Esophagus muscularis mucosa (tissue), 4 donors: ENCODE data around the gene SOX1. TPM values are rescaled to one million over a fixed set of nuclear protein-coding genes. Genes with fewer than 3 reads are reported as not detected.

Experiments
- DNase-seq: peaks from one replicate; pipeline ENCODE4 v3.0.0-alpha.2; 2017; ENCODE audit errors: extremely low spot score
- H3K27ac ChIP-seq, 4 donors: fragments of 200-600 bp; sonication (generic); replicated peaks in 1 of 4; 1 replicate in 3 of 4; 2 replicates in 1 of 4; pipeline ENCODE4 v1.5.1; 2016 to 2019; ENCODE audit warnings: mild to moderate bottlenecking in 1 of 4
- H3K27me3 ChIP-seq, 4 donors: fragments of 200-600 bp; sonication (generic); one replicate each; pipeline versions ENCODE4 v1.5.1 to v1.6.0; 2016 to 2019
- H3K36me3 ChIP-seq, 4 donors: fragments of 200-600 bp; sonication (generic); one replicate each; pipeline ENCODE4 v1.5.1; 2016 to 2019
- H3K4me1 ChIP-seq, 4 donors: fragments of 200-600 bp; sonication (generic); one replicate each; pipeline ENCODE4 v1.5.1; 2016 to 2019
- H3K4me3 ChIP-seq, 4 donors: fragments of 200-600 bp; sonication (generic); 1 replicate in 2 of 4; 2 replicates in 2 of 4; pipeline ENCODE4 v1.5.1; 2016 to 2019; ENCODE audit warnings: mild to moderate bottlenecking in 4 of 4, moderate library complexity in 1 of 4
- H3K9me3 ChIP-seq, 4 donors: fragments of 200-600 bp; sonication (generic); 1 replicate in 3 of 4; 2 replicates in 1 of 4; pipeline ENCODE4 v1.5.1; 2016 to 2019
- EP300 ChIP-seq: sonication (generic); formaldehyde crosslinking; IDR thresholded peaks from one replicate; pipeline ENCODE4 v1.6.1; 2017; ENCODE audit warnings: antibody characterized with exemption
- POLR2A ChIP-seq: fragments of 450-650 bp; IDR thresholded peaks from one replicate; pipeline ENCODE4 v1.6.1; 2017; ENCODE audit warnings: antibody characterized with exemption, moderate library complexity, mild to moderate bottlenecking, low read depth
- POLR2AphosphoS5 ChIP-seq, 2 donors: sonication (generic); formaldehyde crosslinking; IDR thresholded peaks; one replicate each; pipeline ENCODE4 v1.6.1; 2017; ENCODE audit warnings: antibody characterized with exemption in 2 of 2
- WGBS: methylation state at CpG from one replicate; pipeline ENCODE4 v1.1.5; 2018; 5-methylcytosine and 5-hydroxymethylcytosine counted together
- intact Hi-C: fragments of 100-400 bp; cut with DNase I; formaldehyde crosslinking; loops from one replicate; pipeline ENCODE4 v1.15.1; 2023
- total RNA-seq, 4 donors: library from RNA; depleted of rRNA; stranded (reverse); fragments of >200 nt; gene quantifications; one replicate each; pipeline versions ENCODE4 v1.1.0 to v1.2.1, GENCODE V29; 2016
- TF ChIP-seq, protein P1 (sequence below), 3 experiments: fragments of 200-600 bp in 2 of 3; fragments of 450-650 bp in 1 of 3; sonication (generic) in 2 of 3; IDR thresholded peaks; one replicate each; pipeline ENCODE4 v1.5.1; 2017 to 2019; ENCODE audit warnings: antibody characterized with exemption in 3 of 3, mild to moderate bottlenecking in 2 of 3, moderate library complexity in 1 of 3

Gene SOX1
- total RNA-seq, 4 donors from 2014 or later, result under 0.01 to 0.17 TPM; not detected in 2

DNA sequence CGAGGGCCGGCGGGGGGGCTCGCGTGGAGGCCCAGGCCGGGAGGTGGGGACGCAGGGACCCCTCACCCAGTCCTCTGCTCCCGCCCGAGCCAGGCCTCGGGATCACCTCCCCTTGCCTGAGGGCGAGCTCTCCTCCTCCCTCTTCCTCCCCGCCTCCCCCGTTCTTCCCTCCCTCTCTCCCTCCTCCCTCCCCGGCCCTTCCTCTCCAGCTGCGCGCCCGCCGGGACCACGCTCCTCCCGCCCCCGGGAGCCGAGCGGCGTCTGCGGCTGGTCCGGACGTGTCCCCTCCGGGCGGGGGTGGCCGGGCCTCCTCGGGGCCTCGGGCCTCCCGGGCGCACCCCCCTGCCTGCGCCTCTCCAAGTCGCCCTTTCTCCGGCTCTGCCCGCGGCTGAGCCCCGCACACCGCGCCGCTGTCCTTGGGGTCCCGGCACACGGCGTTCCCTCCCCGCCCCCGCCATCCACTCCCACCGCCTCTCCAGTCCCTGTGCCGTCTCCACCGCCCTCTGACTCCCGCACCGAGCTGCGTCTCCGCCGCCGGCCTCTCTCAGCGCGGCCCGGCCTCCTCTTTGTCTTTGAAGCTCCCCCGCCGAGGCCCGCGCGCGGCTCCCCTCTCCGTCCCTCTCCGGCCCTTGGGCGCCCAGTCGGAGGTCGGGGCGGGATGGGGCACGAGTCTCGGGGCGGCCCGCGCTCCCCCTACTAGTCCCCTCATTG, 5.7 kb downstream of the SOX1 start:
- Histone ChIP-seq H3K27me3 (peaks cover 0 to 91% (median 56%) of the 10 kb centered on the region in 4 donors), H3K4me1 (peaks cover 20 to 36% (median 30%) of the 10 kb centered on the region in 4 donors), H3K9me3 (no peaks in the 10 kb centered on the region), H3K36me3 (no peaks in the 10 kb centered on the region), H3K4me3 (peak overlapping the region; percentile 30 to 46 (median 38)), H3K27ac (no peak overlapping the region)
- TF ChIP-seq POLR2AphosphoS5 (IDR thresholded peaks at IDR 0.05) (no peak), POLR2A (no peak), EP300 (no peak)
- TF ChIP-seq, protein P1, sequence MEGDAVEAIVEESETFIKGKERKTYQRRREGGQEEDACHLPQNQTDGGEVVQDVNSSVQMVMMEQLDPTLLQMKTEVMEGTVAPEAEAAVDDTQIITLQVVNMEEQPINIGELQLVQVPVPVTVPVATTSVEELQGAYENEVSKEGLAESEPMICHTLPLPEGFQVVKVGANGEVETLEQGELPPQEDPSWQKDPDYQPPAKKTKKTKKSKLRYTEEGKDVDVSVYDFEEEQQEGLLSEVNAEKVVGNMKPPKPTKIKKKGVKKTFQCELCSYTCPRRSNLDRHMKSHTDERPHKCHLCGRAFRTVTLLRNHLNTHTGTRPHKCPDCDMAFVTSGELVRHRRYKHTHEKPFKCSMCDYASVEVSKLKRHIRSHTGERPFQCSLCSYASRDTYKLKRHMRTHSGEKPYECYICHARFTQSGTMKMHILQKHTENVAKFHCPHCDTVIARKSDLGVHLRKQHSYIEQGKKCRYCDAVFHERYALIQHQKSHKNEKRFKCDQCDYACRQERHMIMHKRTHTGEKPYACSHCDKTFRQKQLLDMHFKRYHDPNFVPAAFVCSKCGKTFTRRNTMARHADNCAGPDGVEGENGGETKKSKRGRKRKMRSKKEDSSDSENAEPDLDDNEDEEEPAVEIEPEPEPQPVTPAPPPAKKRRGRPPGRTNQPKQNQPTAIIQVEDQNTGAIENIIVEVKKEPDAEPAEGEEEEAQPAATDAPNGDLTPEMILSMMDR (IDR thresholded peaks at IDR 0.05), result no peak
- intact Hi-C loops, result no loop called here
- no peak for DNase-seq
- WGBS, result 3% methylated on average over 14 of the region's 77 CpGs

DNA sequence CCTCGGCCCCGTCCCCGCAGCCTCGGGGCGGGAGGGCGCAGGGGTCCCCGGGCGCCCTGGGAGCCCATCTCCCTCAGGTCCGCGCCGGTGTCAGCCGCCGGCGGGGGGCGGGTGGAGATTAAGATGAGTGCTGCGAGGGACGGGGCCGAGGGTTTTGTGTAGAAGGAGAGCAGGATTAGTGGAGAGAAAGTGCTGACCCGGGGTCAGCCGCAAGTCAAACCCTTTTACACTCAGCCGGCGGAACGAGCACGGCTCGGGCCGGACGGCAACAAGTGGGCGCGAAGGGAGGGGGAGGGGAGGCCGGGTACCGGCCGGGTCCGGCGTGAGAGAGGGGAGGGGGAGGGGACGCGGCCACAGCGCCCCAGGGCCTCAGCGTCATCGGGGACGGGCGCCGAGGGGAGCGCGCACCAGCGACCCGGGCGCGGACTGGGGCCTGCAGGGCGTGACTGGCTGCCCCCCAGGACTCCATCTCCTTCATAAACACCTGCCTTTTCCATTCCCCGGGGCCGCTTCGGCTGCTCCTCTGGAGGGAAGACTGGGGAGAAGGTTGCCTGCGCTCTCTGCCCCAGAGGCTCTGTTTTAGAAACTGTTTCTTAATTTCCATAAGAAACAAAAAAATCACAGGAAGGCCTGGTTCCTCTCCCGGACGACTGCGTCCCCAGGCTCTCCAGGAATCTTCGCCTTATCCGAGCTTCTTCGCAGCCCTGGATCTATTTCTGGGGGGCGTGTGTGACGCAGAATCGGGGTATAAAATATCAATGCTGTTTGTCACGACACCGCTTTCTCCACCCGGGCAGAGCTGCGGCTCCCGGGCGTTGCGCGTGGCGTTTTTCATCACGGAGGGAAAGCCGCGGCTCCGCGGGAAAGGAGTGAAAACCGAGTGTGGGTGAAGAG, 6.5 kb downstream of the SOX1 start:
- intact Hi-C loops, result no loop called here
- peak overlapping the region; percentile 30 to 46 (median 38) for H3K4me3 ChIP-seq
- H3K4me1 ChIP-seq, result peaks cover 20 to 29% (median 28%) of the 10 kb centered on the region in 4 donors
- 7% methylated on average over 45 of the region's 77 CpGs for WGBS
- no peaks in the 10 kb centered on the region for H3K36me3 ChIP-seq
- TF ChIP-seq POLR2AphosphoS5 (IDR thresholded peaks at IDR 0.05) (no peak), POLR2A (no peak), EP300 (no peak)
- TF ChIP-seq, protein P1 (IDR thresholded peaks at IDR 0.05), result no peak
- DNase-seq, result no peak
- H3K27ac ChIP-seq, result no peak overlapping the region
- H3K9me3 ChIP-seq, result no peaks in the 10 kb centered on the region
- H3K27me3 ChIP-seq, result peaks cover 0 to 92% (median 62%) of the 10 kb centered on the region in 4 donors

DNA sequence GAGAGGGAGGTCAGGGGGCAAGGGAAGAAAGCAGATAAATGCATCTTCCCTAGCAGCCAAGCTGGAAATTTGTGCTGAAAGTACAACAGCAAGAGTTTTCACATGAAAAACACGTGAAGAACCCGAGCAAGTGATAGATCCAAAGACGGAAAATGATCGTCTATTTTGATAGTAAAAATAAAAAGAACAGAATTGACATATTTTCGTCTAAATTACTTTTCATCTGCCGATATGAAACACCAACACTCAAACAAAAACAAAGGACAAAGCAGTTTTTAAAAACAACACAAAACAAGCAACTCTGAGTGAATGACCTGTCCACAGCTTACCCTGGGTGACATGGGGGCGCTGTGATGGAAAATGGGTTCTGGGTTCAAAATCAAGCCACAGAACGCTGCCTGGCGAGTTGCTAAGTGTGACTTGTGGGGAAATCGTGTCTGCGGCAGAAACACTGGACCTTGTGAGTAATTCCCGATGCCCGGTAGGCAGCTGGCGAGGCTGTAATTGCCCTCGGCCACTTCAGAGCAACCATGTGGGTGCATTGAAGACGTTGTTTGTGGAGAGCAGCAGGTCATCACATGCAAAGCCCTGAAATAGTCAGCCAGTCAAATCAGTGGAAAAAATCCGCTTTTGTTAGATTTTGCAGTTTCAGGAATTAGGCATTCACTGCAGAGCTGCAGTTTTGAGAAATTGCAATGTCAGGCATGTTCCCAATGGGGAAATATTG, 7.4 kb downstream of the SOX1 start:
- Histone ChIP-seq H3K27me3 (peaks cover 0 to 92% (median 56%) of the 10 kb centered on the region in 4 donors), H3K36me3 (no peaks in the 10 kb centered on the region), H3K4me1 (peaks cover 18 to 22% (median 21%) of the 10 kb centered on the region in 4 donors), H3K4me3 (no peak overlapping the region), H3K27ac (no peak overlapping the region), H3K9me3 (no peaks in the 10 kb centered on the region)
- intact Hi-C loops, result no loop called here
- DNase-seq, result no peak
- TF ChIP-seq, protein P1 (IDR thresholded peaks at IDR 0.05), result no peak
- TF ChIP-seq POLR2A, result no peak
- TF ChIP-seq POLR2AphosphoS5 (IDR thresholded peaks at IDR 0.05), result no peak
- TF ChIP-seq EP300, result no peak
- WGBS, result 15% methylated on average over 17 of the region's 17 CpGs

DNA sequence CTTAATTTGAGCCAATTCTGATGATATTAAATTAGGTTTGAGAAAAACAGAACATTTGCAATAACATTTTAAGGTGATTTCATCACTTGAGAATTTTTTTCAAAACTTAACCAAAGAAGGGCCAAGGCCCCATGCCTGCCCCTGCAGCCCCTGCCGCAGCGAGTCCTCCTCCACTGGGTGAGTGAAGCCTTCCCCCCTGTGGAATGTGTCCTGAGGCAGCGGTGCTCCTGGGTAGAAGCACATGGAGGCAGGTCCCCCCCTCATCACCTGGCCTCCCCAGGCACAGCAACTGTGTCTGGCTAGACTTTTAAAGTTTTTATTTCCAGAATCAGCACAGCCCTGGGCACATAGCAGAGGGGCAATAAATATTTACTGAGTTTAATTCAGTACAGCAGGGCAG, 10.8 kb downstream of the SOX1 start:
- intact Hi-C loops, result no loop called here
- Histone ChIP-seq H3K4me1 (peaks cover 12 to 14% (median 13%) of the 10 kb centered on the region in 4 donors), H3K9me3 (peaks cover 0 to 3% (median 0%) of the 10 kb centered on the region in 4 donors), H3K36me3 (no peaks in the 10 kb centered on the region), H3K4me3 (no peak overlapping the region), H3K27me3 (peaks cover 0 to 74% (median 30%) of the 10 kb centered on the region in 4 donors), H3K27ac (no peak overlapping the region)
- WGBS, result 24% methylated on average over 3 of the region's 3 CpGs
- no peak for TF ChIP-seq POLR2AphosphoS5 (IDR thresholded peaks at IDR 0.05)
- no peak for TF ChIP-seq EP300
- TF ChIP-seq POLR2A, result no peak
- TF ChIP-seq, protein P1 (IDR thresholded peaks at IDR 0.05), result no peak
- no peak for DNase-seq
